Cardiac fibroblast (primary cell): ENCODE measurements around the gene RARB.

ENCODE experiments used
- DNase-seq, 2 donors: peaks; one replicate each; pipeline versions ENCODE4 v3.0.0 to v3.0.0-alpha.2; 2010; ENCODE audit warnings: low read depth in 2 of 2
- H3K4me3 ChIP-seq, 2 donors: replicated peaks in 1 of 2; 1 replicate in 1 of 2; 2 replicates in 1 of 2; pipeline ENCODE4 v1.5.1; 2011; ENCODE audit warnings: low read depth in 2 of 2, low read length in 2 of 2, mild to moderate bottlenecking in 2 of 2, moderate library complexity in 1 of 2
- CTCF ChIP-seq: IDR thresholded peaks from one replicate; pipeline ENCODE4 v1.5.1; 2011; ENCODE audit warnings: low read depth, mild to moderate bottlenecking, low read length, inconsistent platforms

The RARB gene

GRCh38 chr3:25420147-25420546 lies 7.9 kb upstream of the RARB start:
- DNase-seq: no peak
- TF ChIP-seq CTCF: no peak
- H3K4me3 ChIP-seq: no peak overlapping the region

DNA sequence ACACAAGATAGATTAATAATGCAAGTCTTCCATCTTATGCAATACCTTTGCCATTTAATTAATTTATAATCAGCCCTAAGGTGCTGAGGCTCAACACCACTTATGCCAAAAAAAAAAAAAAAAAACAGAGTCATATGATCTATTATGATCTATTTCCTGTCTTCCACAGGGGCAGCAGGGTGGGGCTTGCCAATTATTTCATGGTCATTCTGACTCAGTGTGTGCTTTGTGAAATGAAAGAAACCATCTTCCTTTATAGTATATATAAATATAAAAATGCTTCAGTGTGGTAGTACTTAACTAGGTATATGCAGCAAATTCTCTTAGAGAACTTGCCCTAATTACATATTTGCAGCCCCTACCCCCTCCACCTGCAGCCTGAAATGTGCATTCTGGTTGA lies 7.2 kb upstream of the RARB start:
- TF ChIP-seq CTCF: no peak
- peak in 1 of 2 donors; percentile 45 for DNase-seq
- H3K4me3 ChIP-seq: no peak overlapping the region

DNA sequence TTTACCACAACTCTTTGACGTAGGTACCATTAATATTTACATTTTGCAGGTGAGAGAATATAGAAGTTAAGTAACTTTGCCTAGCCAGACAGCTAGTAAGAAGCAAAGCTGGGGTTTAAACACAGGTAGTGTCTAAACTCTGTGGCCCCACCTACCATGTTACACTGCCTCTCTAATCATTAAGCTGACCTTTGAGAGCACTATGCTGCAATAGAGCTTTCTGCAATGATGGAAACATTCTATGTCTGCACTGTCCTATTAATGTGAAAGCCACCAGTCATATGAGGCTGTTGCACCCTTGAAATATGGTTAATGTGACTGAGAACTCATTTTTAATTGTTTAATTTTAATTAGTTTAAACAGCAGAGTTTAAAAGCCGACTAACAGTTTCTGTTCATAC lies 6.3 kb upstream of the RARB start:
- no peak overlapping the region for H3K4me3 ChIP-seq
- no peak for TF ChIP-seq CTCF
- no peak for DNase-seq

GRCh38 chr3:25423780-25424588 lies 4.1 kb upstream of the RARB start:
- H3K4me3 ChIP-seq: no peak overlapping the region
- no peak for TF ChIP-seq CTCF
- peak; percentile 37 to 76 for DNase-seq

- no peak for DNase-seq
- H3K4me3 ChIP-seq: no peak overlapping the region
- TF ChIP-seq CTCF: no peak
Observed at GRCh38 chr3:25424614-25425013, 3.4 kb upstream of the RARB start.

- no peak for DNase-seq
- no peak overlapping the region for H3K4me3 ChIP-seq
- no peak for TF ChIP-seq CTCF
Observed at GRCh38 chr3:25426408-25426807, 1.7 kb upstream of the RARB start.

DNA sequence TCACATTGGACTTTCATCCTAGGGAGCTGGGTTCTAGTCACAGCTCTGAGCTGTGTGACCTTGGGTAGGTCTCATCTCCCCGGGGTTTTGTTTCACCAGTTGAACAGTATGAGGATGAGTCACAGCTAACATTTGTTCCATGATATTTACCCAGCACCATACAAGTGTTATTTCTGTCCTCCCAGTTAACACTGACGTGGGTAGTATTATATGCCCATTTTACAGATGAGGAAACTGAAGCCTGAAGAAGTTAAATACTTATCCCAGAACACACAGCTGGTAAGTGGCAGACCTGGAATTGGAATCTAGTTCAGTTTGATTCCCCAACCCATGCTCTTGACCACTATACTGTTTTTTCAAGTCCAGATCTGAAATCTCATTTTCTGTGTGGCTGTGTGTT lies 908 bp upstream of the RARB start:
- peak in 1 of 2 donors; percentile 74 for DNase-seq

More for the DNA sequence above, 908 bp upstream of the RARB start:
- TF ChIP-seq CTCF: no peak
- H3K4me3 ChIP-seq: peak overlapping the region; percentile 57 to 71
